K562 (cell line): ENCODE results near the gene MGAT1. TPM values are rescaled to one million over a fixed set of nuclear protein-coding genes. Genes with fewer than 3 reads are reported as not detected.
"Not testable (repeated sequence)": the region's sequence is repeated elsewhere in the genome, so short reads cannot be mapped to it uniquely, and the experiment has no call there.

Experiments
- ATAC-seq: fragments of 200-7000 bp; cut with Tn5 transposase; 3 replicates; pipeline ENCODE4 v1.9.1; 2020; ENCODE audit warnings: moderate library complexity
- BruUV-seq: library from RNA; stranded (reverse); fragments of 400-500 nt; replicated peaks from 2 replicates; lab custom pipeline; 2021; lab: Mats Ljungman, UMichigan
- CTCF ChIA-PET: fragments of 300-600 bp; formaldehyde crosslinking; extraction: SDS; loops from one replicate; lab custom pipeline; 2021; ENCODE audit warnings: low intra/inter-chr PET ratio; lab: Yijun Ruan, JAX
- POLR2A ChIA-PET: fragments of 300-600, 350-650 bp; sonication (Branson Sonifier 250); formaldehyde crosslinking; extraction: SDS; loops from one replicate; lab custom pipeline; 2021; ENCODE audit warnings: antibody characterized with exemption, inconsistent platforms; lab: Yijun Ruan, JAX
- DNase-seq, 4 experiments: peaks; one replicate each; pipeline versions ENCODE4 v3.0.0 to v3.0.0-alpha.2; 2011 to 2018; ENCODE audit warnings: low spot score in 3 of 4, mixed read lengths in 3 of 4; ENCODE audit errors: extremely low read depth in 1 of 4
- FAIRE-seq: peaks from 2 replicates; lab custom pipeline; 2011; peaks lifted over from hg19 to GRCh38; lab: Jason Lieb, UNC
- H2AFZ ChIP-seq: 2 replicates; pipeline ENCODE4 v1.6.0; 2011; ENCODE audit warnings: low read depth, low read length, control low read depth, inconsistent platforms
- H3K27ac ChIP-seq: fragments of 200-600 bp; 3 replicates; pipeline ENCODE4 v1.8.0; 2011; ENCODE audit warnings: low read depth, mild to moderate bottlenecking, control low read depth, inconsistent platforms, low read length, moderate library complexity, mixed read lengths; ENCODE audit errors: extremely low read depth
- H3K27me3 ChIP-seq, 2 experiments: fragments of 300-600 bp in 1 of 2; 2 replicates in 1 of 2; 3 replicates in 1 of 2; pipeline versions ENCODE4 v1.6.0 to v1.8.0; 2011; ENCODE audit warnings: inconsistent platforms in 2 of 2, low read length in 2 of 2, mild to moderate bottlenecking in 1 of 2, mixed read lengths in 1 of 2, moderate library complexity in 1 of 2; ENCODE audit not compliant: control insufficient read depth in 2 of 2, insufficient read depth in 2 of 2
- H3K36me3 ChIP-seq: fragments of 300-600 bp; 3 replicates; pipeline ENCODE4 v1.8.0; 2011; ENCODE audit warnings: mild to moderate bottlenecking, low read length, inconsistent platforms; ENCODE audit not compliant: control insufficient read depth, insufficient read depth
- H3K4me1 ChIP-seq, 2 experiments: fragments of 200-600 bp in 1 of 2; replicated peaks in 1 of 2; 2 replicates in 1 of 2; 3 replicates in 1 of 2; pipeline versions ENCODE4 v1.5.1 to v1.8.0; 2011; ENCODE audit warnings: inconsistent platforms in 2 of 2, low read length in 2 of 2, mild to moderate bottlenecking in 1 of 2, mixed read lengths in 1 of 2, moderate library complexity in 1 of 2; ENCODE audit not compliant: control insufficient read depth in 2 of 2, insufficient read depth in 2 of 2
- H3K4me2 ChIP-seq: 2 replicates; pipeline ENCODE4 v1.6.1; 2011; ENCODE audit warnings: low read length, control low read depth, inconsistent platforms, mixed read lengths; ENCODE audit not compliant: insufficient read depth
- H3K4me3 ChIP-seq: fragments of 200-600 bp; sonication (generic), shearing (Covaris generic); 2 replicates; pipeline ENCODE4 v1.5.1; 2016; ENCODE audit warnings: control low read depth, inconsistent platforms
- H3K79me2 ChIP-seq: fragments of 200-600 bp; 3 replicates; pipeline ENCODE4 v1.8.0; 2011; ENCODE audit warnings: low read length, inconsistent platforms; ENCODE audit not compliant: control insufficient read depth, insufficient read depth
- H3K9ac ChIP-seq, 2 experiments: 2 replicates each; pipeline versions ENCODE4 v1.6.0 to v1.6.1; 2011; ENCODE audit warnings: low read depth in 2 of 2, low read length in 2 of 2, control low read depth in 1 of 2, inconsistent platforms in 1 of 2, mild to moderate bottlenecking in 1 of 2, mixed read lengths in 1 of 2; ENCODE audit not compliant: insufficient read depth in 1 of 2
- H3K9me1 ChIP-seq: one replicate; pipeline ENCODE4 v1.6.0; 2011; ENCODE audit warnings: inconsistent platforms, mild to moderate bottlenecking, low read length, moderate library complexity; ENCODE audit not compliant: control insufficient read depth, insufficient read depth
- H3K9me3 ChIP-seq: replicated peaks from 2 replicates; pipeline ENCODE4 v1.5.1; 2011; ENCODE audit warnings: low read depth, low read length, inconsistent platforms; ENCODE audit not compliant: control insufficient read depth, insufficient read depth
- H4K20me1 ChIP-seq: replicated peaks from 2 replicates; pipeline ENCODE4 v1.6.1; 2011; ENCODE audit warnings: low read length, inconsistent platforms, mixed read lengths; ENCODE audit not compliant: control insufficient read depth, insufficient read depth
- CBX8 ChIP-seq: fragments of 200-600 bp; sonication (generic); IDR thresholded peaks from 2 replicates; pipeline ENCODE4 v1.6.1; 2012; ENCODE audit warnings: borderline replicate concordance, mixed run types, low read depth, mild to moderate bottlenecking, moderate library complexity, mixed read lengths, low read length, control low read depth, inconsistent platforms; ENCODE audit not compliant: poor library complexity, severe bottlenecking; ENCODE audit errors: extremely low read depth
- ZNF766 ChIP-seq: fragments of 200-800 bp; sonication (Bioruptor generic); conservative IDR thresholded peaks from 2 replicates; pipeline ENCODE4 v1.6.1; 2016; ENCODE audit warnings: missing genetic modification characterization, missing compliant biosample characterization
- whole genome bisulfite sequencing: fragments of 100-300 bp; shearing (Covaris generic); methylation state at CpG from one replicate; pipeline ENCODE4 v1.1.6; 2016; ENCODE audit warnings: low coverage, mixed read lengths; ENCODE audit not compliant: insufficient coverage; ENCODE audit errors: missing lambda C conversion rate; 5-methylcytosine and 5-hydroxymethylcytosine counted together
- in situ Hi-C: fragments of 300-500 bp; cut with MboI; formaldehyde crosslinking; loops from 4 replicates; pipeline ENCODE4 v1.15.0; 2018; ENCODE audit warnings: inconsistent platforms, mixed read lengths
- intact Hi-C: fragments of 100-400 bp; cut with micrococcal nuclease; formaldehyde crosslinking; loops from 2 replicates; pipeline ENCODE4 v1.14.2; 2022
- polyA plus RNA-seq, 8 experiments: library from polyadenylated mRNA; depleted of rRNA in 4 of 8; stranded (reverse) in 5 of 8; unstranded in 3 of 8; fragments of >200 nt; fragmentation: Nextera tagmentation in 2 of 8; fragmentation: Illumina TruSeq in 1 of 8; extraction: Ambion mirVana in 2 of 8; extraction: Trizol in 1 of 8; gene quantifications; 2 replicates each; pipeline versions ENCODE4 v1.2.1 to v1.2.3, GENCODE V29; 2011 to 2014; ENCODE audit warnings: inconsistent platforms in 1 of 8, missing spikeins in 1 of 8
- total RNA-seq, 7 experiments: library from RNA; depleted of rRNA in 6 of 7; stranded (reverse); fragments of >200 nt in 6 of 7; fragmentation: Illumina TruSeq in 2 of 7; extraction: Trizol in 2 of 7; gene quantifications; 2 replicates each; pipeline versions ENCODE4 v1.2.1 to v1.2.3, GENCODE V29; 2011 to 2021; ENCODE audit warnings: low replicate concordance in 1 of 7

The MGAT1 gene
- total and polyA plus RNA-seq, 9 of the 15 experiments (the other 6 are each of a cell fraction or from before 2014, with no cell fraction given): 3.9 to 82.7 (median 44.5) TPM

- in situ Hi-C loops: not testable (repeated sequence)
These were observed 61.7 kb downstream of the MGAT1 start for GRCh38 chr5:180740953-180741352.

GRCh38 chr5:180739958-180740357 lies 62.6 kb downstream of the MGAT1 start, which contains the start of gene OR2Y1:
Gene OR2Y1 (minus strand): TSS chr5:180740058. CDS start chr5:180740058, 0 bp downstream.
- ChIA-PET POLR2A (interaction anchor here (1.1 kb wide), 1 partner anchor 36 kb away, joined by 3 read pairs; no protein-coding TSS in a partner anchor), CTCF (no interaction called here)
- no peak within 1 kb of the TSS for H2AFZ ChIP-seq
- no peak for DNase-seq
- no peaks in the 10 kb centered on the region for H3K79me2 ChIP-seq
- no peaks in the 10 kb centered on the region for H4K20me1 ChIP-seq
- intact Hi-C loops: no loop called here
- no peak for FAIRE-seq
- H3K27me3 ChIP-seq: peaks cover 41 to 55% of the 10 kb centered on the region in 2 experiments
- H3K27ac ChIP-seq: no peak within 1 kb of the TSS
- TF ChIP-seq ZNF766: no peak
- H3K4me2 ChIP-seq: no peak within 1 kb of the TSS
- BruUV-seq: no TSS peak
- H3K9ac ChIP-seq: no peak within 1 kb of the TSS
- no peak within 1 kb of the TSS for H3K4me3 ChIP-seq
- WGBS: 5% methylated on average over 2 of the region's 2 CpGs
- H3K9me1 ChIP-seq: no peaks in the 10 kb centered on the region
- no peaks in the 10 kb centered on the region for H3K36me3 ChIP-seq
- H3K9me3 ChIP-seq: no peaks in the 10 kb centered on the region
- in situ Hi-C loops: no loop called here
- H3K4me1 ChIP-seq: peaks cover 2 to 3% of the 10 kb centered on the region in 2 experiments; a peak in 1 of 5 replicates
- ATAC-seq: no peak

More at GRCh38 chr5:180740953-180741352, 61.7 kb downstream of the MGAT1 start:
- DNase-seq, H3K79me2 ChIP-seq, BruUV-seq, FAIRE-seq, H2AFZ ChIP-seq, H3K27ac ChIP-seq, H3K9ac ChIP-seq, H3K4me3 ChIP-seq, H3K4me1 ChIP-seq, ATAC-seq, intact Hi-C loops, H3K9me1 ChIP-seq, H4K20me1 ChIP-seq, H3K9me3 ChIP-seq, H3K36me3 ChIP-seq, H3K4me2 ChIP-seq, CTCF ChIA-PET: not testable (repeated sequence)
- 0% methylated on average over 4 of the region's 4 CpGs for WGBS
- peaks cover 50 to 65% of the 10 kb centered on the region in 2 experiments for H3K27me3 ChIP-seq
- POLR2A ChIA-PET: interaction anchor here (1.1 kb wide), 1 partner anchor 37 kb away, joined by 3 read pairs; no protein-coding TSS in a partner anchor
- peak; percentile 31 for TF ChIP-seq CBX8
